ENCODE data around the gene GSDME. TPM values are rescaled to one million over a fixed set of nuclear protein-coding genes. Genes with fewer than 3 reads are reported as not detected.

GSDME gene
- total RNA-seq, 4 donors from 2014 or later, result 0.42 to 9.2 (median 2.1) TPM

DNA sequence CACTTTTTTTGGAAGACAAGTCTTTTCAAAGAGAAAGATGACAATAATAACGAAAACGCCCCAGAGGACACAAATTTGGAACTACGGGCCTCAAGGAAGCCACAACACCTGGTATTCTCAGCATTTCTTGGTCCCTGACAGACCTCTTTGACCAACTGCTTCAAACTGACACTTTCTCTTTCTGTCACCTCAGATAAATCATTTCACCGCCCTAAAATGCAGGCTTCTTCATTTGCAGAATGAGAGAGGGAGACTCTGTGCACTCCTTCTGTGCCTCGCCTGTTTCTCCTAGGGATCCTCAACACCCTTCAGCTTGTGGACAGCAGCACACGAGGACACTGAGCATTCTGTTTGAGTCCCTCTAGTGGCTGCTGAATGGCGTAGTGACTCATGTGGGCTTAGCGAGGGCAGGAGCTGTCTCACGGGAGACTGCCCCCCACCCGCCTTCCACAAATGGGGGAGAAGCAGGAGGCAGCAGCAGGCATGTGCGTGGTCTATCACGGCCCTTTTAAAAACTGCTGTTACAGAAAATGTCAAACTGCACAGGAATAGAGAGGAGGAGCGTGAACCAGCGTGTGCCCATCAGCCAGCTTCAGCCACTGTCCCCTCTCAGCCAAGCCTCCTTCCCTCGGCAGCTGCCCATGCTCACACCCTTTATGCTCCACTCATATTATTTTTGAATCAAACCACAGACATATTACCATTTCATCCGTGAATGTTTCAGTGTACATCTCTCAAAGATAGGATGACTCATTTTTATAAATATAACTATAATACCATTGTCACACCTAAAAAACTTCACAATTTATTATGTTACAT lies 41.4 kb downstream of the GSDME start:
- intact Hi-C loops (cut with DNase I; ENCODE audit: low total_unique reads), result no loop called here
- peak in 1 of 2 donors; percentile 2 for DNase-seq (ENCODE audit: low spot score in 2 of 2)
- WGBS, 2 donors, result 69 to 72% methylated on average over 16 of the region's 16 CpGs

DNA sequence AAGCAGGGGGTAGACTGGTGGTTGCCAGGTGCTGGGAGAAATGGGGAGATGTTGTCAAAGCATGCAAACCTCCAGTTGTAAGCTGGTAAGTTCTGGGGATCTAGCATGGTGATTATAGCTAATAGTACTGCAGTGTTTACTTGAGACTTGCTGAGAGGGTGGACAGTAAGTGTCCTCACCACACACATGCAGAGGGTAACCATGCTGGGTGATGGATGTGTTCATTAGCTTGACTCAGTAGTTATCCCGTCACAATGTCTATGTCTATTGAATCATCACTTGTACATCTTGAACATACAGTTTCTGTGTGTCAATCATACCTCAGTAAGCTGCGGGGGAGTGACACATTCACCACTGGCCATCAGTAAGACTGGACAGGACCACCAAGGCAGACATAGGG lies 42.1 kb downstream of the GSDME start:
- H3K4me3 ChIP-seq (ENCODE audit: low read depth, poor library complexity, severe bottlenecking), result no peak overlapping the region
- 93 to 98% methylated on average over 2 of the region's 2 CpGs for WGBS, 2 donors
- TF ChIP-seq, protein P1, sequence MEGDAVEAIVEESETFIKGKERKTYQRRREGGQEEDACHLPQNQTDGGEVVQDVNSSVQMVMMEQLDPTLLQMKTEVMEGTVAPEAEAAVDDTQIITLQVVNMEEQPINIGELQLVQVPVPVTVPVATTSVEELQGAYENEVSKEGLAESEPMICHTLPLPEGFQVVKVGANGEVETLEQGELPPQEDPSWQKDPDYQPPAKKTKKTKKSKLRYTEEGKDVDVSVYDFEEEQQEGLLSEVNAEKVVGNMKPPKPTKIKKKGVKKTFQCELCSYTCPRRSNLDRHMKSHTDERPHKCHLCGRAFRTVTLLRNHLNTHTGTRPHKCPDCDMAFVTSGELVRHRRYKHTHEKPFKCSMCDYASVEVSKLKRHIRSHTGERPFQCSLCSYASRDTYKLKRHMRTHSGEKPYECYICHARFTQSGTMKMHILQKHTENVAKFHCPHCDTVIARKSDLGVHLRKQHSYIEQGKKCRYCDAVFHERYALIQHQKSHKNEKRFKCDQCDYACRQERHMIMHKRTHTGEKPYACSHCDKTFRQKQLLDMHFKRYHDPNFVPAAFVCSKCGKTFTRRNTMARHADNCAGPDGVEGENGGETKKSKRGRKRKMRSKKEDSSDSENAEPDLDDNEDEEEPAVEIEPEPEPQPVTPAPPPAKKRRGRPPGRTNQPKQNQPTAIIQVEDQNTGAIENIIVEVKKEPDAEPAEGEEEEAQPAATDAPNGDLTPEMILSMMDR (IDR thresholded peaks at IDR 0.05), result no peak
- TF ChIP-seq POLR2A (IDR thresholded peaks at IDR 0.05), result no peak
- intact Hi-C loops (cut with DNase I; ENCODE audit: low total_unique reads), result no loop called here
- peak in 1 of 2 donors; percentile 17 for DNase-seq (ENCODE audit: low spot score in 2 of 2)

More for the DNA sequence above, 41.4 kb downstream of the GSDME start:
- TF ChIP-seq POLR2A (IDR thresholded peaks at IDR 0.05), result no peak
- TF ChIP-seq, protein P1 (IDR thresholded peaks at IDR 0.05), result no peak
- H3K4me3 ChIP-seq (ENCODE audit: low read depth, poor library complexity, severe bottlenecking), result no peak overlapping the region

DNA sequence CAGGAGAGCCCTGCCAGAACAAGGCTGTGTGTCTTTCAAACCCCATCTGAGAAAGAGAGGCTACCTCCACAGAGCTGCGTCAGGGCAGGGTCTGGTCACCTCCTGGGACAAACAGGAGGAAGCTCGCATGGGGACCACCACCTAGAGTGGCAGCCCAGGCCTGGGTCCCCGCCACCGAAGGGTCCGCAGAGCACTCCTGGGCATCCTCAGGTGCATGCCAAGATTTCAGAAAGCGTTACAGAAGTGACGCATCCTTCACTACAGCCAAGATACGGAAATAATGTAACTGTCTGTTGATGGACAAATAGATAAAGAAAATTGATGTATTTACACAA lies 42.6 kb downstream of the GSDME start:
- TF ChIP-seq POLR2A (IDR thresholded peaks at IDR 0.05), result no peak
- TF ChIP-seq, protein P1 (IDR thresholded peaks at IDR 0.05), result no peak
- peak; percentile 8 to 58 for DNase-seq (ENCODE audit: low spot score in 2 of 2)
- intact Hi-C loops (cut with DNase I; ENCODE audit: low total_unique reads), result no loop called here
- no peak overlapping the region for H3K4me3 ChIP-seq (ENCODE audit: low read depth, poor library complexity, severe bottlenecking)
- WGBS, 2 donors, result 91 to 92% methylated on average over 8 of the region's 8 CpGs

DNA sequence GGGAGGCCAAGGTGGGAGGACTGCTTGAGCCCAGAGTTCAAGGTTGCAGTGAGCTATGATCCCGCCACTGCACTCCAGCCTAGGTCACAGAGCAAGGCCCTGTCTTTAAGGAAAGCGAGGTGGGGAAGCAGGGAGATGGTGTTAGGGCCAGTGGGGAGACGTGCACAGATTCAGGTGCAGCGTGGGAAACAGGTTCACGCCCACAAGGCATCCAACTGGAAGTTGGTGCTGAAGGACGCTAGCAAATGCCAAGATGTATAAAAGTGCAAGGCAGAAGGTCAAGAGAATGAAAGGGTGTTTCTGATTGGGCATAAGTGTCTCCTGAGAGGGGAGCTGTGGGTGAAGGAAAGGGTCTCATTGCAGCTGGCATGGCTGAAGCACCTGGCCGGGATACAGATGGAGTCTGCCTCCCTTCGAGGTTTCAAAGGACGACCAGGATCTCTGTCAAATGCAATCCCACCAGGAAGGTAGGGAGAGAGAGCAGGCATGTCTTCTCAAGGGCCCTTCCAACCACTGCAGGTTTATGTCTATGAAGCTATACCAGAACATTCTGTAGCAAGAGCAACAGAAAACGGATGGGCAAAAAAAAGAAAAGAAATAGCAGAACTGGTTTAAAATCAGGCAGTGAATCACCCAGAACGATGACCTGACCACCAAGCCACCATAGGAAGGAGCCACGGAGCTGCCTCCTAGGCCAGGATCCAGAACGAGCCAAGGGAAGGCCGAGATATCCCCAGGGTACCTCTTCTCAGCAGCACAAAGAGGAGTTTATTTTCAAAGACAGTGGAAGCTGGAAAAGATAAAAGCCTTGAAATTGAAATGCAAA lies 43.2 kb downstream of the GSDME start:
- DNase-seq (ENCODE audit: low spot score in 2 of 2), result peak; percentile 6 to 61
- TF ChIP-seq, protein P1 (IDR thresholded peaks at IDR 0.05), result no peak
- TF ChIP-seq POLR2A (IDR thresholded peaks at IDR 0.05), result no peak
- WGBS, 2 donors, result 79 to 85% methylated on average over 14 of the region's 14 CpGs
- H3K4me3 ChIP-seq (ENCODE audit: low read depth, poor library complexity, severe bottlenecking), result no peak overlapping the region
- intact Hi-C loops (cut with DNase I; ENCODE audit: low total_unique reads), result no loop called here

DNA sequence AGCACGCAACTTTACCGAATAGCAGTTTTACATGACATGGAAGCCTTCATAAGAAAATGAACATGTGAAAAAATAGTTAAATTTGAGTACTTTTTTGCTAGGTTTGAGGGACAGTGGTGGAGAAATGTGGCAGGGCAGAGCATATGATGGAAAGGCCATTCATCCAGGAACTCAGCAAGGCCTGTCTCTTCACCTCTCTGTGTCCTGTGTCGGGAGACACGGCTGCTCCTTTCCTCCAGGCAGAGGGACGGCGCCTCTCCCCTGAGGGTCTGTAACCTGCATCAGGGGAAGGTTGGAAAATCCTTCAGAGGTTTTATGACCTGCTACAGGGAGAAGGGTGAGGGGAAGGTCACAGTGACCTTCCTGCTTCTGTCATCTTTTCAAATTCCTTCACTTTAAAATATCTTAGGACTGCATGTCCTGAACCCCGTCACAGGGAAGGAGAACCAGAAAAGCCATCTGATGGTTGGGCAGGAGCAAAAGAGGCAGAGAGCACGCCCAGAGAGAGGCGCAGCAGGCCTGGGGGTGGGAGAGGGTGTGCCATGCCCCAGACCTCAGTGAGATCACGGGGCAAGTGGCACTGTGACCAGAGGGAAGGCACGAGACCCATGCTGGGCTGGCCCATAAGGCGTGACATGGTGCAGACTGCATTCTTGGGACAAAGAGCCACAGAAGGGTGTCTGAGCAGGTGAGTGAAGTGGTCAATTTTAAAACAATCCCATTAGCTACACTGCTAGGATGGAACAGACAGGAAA lies 44.0 kb downstream of the GSDME start:
- 82 to 83% methylated on average over 12 of the region's 12 CpGs for WGBS, 2 donors
- TF ChIP-seq, protein P1 (IDR thresholded peaks at IDR 0.05), result no peak
- no peak for TF ChIP-seq POLR2A (IDR thresholded peaks at IDR 0.05)
- H3K4me3 ChIP-seq (ENCODE audit: low read depth, poor library complexity, severe bottlenecking), result no peak overlapping the region
- peak in 1 of 2 donors; percentile 6 for DNase-seq (ENCODE audit: low spot score in 2 of 2)
- intact Hi-C loops (cut with DNase I; ENCODE audit: low total_unique reads), result no loop called here

All from lower leg skin (tissue), 4 donors.